Gastrocnemius medialis (tissue), 4 donors: ENCODE data around the gene LAIR2.

Experiments
- POLR2A ChIP-seq, 2 donors: fragments of 450-650 bp; IDR thresholded peaks; one replicate each; pipeline ENCODE4 v1.6.1; 2017; ENCODE audit warnings: antibody characterized with exemption in 2 of 2, mild to moderate bottlenecking in 2 of 2, moderate library complexity in 2 of 2
- TF ChIP-seq, protein P1 (sequence below), 5 experiments: fragments of 450-650 bp in 3 of 5; fragments of 200-600 bp in 2 of 5; sonication (generic) in 2 of 5; IDR thresholded peaks in 4 of 5; conservative IDR thresholded peaks in 1 of 5; 1 replicate in 4 of 5; 2 replicates in 1 of 5; pipeline ENCODE4 v1.5.1; 2016 to 2019; ENCODE audit warnings: antibody characterized with exemption in 5 of 5, mild to moderate bottlenecking in 3 of 5, moderate library complexity in 3 of 5

DNA sequence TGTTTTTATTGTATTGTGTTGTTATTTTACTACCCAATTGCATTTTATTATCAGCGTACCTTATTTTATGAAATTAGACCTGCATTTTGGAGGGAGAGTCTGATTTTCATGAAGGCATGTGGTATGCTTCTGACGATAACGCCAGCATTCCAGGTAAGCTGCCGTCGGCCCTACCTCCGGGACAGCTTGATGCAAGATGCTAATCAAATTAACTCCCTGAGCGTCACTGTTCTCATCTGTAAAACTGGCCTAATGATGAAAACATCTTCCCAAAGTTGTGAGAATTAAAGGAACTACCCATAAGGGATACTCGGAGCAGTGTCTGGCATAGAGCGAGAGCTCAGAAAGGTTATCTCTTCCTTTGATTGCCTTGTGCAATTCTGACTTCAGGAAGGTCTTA lies 12.9 kb upstream of the LAIR2 start:
- TF ChIP-seq, protein P1, sequence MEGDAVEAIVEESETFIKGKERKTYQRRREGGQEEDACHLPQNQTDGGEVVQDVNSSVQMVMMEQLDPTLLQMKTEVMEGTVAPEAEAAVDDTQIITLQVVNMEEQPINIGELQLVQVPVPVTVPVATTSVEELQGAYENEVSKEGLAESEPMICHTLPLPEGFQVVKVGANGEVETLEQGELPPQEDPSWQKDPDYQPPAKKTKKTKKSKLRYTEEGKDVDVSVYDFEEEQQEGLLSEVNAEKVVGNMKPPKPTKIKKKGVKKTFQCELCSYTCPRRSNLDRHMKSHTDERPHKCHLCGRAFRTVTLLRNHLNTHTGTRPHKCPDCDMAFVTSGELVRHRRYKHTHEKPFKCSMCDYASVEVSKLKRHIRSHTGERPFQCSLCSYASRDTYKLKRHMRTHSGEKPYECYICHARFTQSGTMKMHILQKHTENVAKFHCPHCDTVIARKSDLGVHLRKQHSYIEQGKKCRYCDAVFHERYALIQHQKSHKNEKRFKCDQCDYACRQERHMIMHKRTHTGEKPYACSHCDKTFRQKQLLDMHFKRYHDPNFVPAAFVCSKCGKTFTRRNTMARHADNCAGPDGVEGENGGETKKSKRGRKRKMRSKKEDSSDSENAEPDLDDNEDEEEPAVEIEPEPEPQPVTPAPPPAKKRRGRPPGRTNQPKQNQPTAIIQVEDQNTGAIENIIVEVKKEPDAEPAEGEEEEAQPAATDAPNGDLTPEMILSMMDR (IDR thresholded peaks at IDR 0.05 in 4 of 5, conservative IDR thresholded peaks at IDR 0.05 in 1 of 5), result no peak
- no peak for TF ChIP-seq POLR2A (IDR thresholded peaks at IDR 0.05)
